ENCODE data around the gene AGBL4.
"Not testable (repeated sequence)": the region's sequence is repeated elsewhere in the genome, so short reads cannot be mapped to it uniquely, and the experiment has no call there.

The AGBL4 gene

DNA sequence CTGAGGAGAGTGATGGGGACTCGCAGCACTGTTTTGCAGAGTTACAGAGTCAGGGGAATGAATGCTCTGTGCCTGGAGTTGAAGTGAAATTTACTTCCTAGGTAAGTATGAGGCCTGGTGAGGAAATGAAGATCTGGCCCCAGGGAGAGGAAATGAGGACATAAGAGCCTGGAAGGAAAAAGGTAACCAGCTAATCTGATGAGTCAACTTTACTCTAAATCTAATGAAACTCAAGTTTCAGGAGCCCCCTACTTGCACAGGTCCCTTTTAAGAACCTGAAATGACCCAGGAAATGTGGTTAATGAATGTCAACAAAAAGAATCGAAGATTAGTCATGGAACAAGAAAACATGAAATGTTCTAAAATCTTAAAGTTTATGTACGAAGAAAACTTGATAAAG, 599.0 kb downstream of the AGBL4 start:
- no peak for DNase-seq

DNA sequence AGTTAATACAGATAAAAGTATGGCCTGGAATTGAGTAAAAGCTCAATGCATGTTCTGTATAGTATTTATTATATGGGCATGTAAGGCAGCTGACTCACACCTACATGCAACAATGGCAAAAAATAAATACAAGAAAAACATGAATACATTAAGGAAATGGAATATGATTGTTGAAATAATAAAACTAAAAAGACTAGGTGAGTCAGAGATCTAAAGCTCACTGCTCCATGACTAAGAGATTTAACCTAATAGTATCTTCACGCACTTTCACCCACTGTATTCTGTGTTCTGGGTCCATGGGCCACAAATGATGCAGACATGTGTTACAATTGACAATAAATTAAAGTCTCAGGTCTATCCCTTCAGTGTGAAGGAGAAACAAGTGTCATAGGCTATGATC, 607.0 kb downstream of the AGBL4 start:
- no peak for DNase-seq

DNA sequence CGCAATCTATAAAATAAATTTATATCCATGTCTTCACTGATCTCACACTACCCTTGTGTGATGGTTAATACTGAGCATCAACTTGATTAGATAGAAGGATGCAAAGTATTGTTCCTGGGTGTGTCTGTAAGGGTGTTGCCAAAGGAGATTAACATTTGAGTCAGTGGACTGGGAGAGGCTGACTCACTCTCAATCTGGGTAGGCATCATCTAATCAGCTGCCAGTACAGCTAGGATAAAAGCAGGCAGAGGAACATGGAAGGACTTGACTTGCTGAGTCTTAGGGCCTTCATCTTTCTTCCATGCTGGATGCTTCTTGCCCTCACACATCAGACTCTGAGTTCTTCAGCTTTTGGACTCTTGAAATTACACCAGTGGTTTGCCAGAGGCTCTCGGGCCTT, 615.4 kb downstream of the AGBL4 start:
- DNase-seq, result no peak

DNA sequence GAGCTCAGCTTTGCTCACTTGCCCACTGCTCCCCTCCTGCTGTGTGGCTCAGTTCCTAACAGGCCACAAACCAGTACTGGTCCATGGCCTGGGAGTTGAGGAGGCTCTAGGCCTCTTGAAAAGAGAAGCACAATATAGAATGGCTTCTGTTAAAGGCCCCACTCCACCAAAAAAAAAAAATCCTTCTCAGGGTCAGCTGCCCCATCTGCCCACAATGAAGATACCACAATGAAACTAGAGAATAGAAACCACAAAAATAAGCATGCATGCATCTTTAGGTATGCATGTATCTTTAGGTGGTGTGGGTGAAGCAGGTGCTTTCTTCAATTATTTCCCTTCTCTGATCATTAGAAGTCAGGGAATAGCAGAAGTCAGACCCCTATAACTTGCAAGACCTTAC, 626.7 kb downstream of the AGBL4 start:
- no peak for DNase-seq

DNA sequence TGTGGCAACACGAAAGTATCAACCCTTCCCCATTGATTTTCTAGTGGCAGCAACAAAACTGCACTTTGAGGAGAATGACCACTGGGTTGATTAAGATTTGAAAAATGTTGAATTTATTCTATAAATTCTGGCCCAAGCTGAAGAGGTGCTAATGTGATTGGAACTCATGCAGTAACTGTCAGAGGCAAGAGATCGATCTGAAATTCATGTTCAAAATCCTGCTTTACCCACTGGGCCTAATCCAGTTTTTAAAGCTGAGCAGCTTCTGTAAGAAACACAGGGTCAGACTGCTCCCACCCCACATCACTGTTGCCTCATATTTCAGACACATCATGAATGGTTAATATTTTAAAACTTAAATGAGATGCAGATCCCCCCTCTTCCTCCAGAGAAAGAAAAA, 629.6 kb downstream of the AGBL4 start:
- no peak for DNase-seq

DNA sequence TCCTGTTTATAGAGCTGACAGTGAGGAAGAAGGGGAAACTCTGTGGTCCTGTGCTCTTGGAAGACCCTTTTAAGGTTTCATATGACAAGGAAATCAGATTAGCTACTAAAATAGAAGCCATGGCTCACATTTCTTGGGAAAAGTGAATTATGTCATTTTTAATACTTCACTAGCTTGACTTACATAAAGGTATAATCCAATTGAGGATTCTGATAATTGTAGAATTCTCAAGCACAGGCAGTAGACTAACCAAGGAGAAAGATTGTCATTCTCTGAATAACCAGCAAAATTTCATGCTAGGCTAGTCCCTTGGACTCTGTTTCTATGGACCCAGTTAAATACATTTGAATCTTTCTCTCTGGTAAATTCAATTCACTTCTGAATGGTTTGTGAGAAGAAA, 634.1 kb downstream of the AGBL4 start:
- no peak for DNase-seq

DNA sequence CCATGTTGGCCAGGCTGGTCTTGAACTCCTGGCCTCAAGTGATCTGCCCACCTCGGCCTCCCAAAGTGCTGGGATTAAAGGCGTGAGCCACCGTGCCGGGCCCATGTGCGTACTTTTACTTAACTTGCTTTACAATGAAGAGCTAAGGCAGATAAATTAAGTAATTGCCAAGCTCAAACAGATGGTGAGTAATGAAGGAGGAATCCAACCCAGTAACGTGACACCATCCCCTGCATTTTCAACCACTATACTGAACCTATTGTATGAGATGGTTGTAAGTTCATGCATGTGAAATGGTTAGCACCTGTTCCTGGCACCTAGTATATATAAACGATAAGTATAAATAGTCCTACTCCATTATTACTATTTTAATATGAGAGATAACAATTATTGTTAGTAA, 659.1 kb downstream of the AGBL4 start:
- no peak for DNase-seq

DNA sequence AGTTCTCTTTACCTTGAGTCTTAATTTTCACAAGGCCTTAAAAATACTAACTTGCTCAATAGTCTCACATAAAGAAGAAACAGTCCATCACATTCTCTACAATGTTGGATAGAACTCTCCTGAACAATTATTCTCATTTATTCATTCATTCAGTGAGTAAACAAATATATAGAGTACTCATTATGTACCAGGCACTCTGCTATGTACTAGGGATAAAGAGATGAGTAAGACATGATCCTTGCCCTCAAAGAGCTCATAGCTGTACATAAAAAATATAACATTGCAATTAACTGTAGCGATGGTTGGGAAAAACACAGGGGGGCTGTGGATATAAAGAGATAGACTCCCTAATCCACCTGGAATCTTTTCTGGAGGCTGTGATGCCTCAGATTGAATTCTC, 660.1 kb downstream of the AGBL4 start:
- DNase-seq, result no peak

DNA sequence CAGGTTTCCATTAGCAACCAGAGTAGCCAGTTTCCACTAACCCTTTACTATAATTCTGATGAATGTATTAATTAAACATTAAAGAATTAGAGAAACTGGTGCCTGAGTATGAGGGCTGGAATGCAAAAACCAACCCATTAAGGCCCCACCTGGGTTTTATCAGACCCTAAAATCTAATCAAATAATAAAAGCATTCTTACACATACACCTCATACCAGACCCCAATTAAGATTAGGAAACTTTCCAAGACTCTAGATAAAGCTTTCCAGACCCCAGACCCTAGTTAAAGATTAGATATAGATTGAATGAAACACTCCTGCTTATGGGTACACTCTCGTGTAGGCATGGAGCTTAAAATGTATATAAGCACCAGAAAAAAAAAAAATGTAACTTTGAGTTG, 665.7 kb downstream of the AGBL4 start:
- no peak for DNase-seq

DNA sequence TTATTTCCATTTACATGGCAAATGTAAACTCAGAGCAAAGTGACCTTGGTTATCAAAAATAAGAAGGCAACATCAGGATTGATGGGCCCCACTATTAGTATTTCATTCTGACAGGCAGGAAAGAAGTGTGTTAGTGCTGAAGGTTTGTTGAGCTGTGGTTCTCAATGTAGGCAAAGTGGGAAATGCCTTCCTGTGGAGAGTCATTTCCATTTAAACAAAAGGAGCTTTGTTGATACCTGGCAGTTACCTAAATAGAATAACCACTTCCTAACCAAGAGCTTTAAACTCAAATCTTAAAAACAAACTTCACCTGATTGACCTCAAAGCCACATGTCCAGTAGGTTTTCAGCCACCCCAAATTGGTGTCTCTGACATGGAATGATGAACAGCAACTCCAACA, 667.2 kb downstream of the AGBL4 start:
- DNase-seq, result no peak

DNA sequence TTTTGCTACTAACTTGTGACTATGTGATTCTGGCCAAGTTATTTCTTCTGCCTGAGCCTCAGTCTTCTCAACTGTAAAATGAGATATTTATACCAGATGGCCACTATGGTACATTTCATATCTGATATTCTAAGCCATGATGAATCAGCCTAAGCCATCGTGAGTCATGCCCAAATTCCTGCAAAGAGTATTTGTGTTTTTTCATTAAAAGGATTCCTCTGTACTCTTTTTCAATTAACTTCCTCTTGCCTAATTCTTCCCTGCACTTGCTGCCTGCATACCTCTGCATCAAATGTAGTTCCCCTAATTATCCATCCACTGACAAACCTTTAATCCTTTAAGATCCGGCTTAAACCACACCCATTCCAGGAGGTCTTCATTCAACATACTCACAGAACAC, 672.0 kb downstream of the AGBL4 start:
- no peak for DNase-seq

DNA sequence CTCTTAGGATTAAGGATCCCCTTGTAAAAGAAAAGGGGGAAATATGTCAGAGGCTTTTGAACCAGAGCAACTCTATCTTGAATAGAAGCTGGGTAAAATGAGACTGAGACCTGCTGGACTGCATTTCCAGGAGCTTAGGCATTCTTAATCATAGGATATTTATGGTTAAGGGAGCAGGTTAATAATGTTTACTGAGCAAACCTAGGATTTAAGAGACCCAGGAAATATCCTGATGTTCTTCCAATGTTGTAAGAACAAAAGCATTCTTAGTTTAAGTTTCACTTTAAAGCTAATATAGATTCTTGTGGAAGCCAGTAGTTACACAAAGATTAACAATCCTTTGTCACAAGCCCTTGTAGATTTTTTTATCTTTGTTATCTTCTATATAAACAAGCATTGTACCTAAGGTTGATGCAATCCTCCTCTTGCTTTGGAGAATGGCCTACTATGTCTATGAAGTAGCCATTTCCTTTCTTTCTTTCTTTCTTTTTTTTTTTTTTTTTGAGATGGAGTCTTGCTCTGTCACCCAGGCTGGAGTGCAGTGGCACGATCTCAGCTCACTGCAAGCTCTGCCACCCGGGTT, 676.9 kb downstream of the AGBL4 start:
- no peak for DNase-seq

DNA sequence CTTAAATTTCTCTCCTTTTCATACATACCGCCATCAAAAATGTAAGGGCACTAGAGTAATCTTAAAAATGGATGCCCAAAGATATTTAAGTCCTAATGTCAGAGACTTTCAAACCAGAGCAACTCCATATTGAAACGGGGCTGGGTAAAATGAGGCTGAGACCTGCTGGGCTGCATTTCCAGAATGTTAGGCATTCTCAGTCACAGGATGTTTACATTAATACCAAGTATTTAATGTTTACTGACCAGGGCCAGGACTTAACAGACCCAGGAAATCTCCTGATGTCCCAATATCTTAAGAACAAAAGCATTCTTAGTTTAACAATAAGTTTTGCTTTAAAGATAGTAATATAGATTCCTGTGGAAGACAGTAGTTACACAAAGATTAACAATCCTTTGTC, 683.2 kb downstream of the AGBL4 start:
- no peak for DNase-seq

DNA sequence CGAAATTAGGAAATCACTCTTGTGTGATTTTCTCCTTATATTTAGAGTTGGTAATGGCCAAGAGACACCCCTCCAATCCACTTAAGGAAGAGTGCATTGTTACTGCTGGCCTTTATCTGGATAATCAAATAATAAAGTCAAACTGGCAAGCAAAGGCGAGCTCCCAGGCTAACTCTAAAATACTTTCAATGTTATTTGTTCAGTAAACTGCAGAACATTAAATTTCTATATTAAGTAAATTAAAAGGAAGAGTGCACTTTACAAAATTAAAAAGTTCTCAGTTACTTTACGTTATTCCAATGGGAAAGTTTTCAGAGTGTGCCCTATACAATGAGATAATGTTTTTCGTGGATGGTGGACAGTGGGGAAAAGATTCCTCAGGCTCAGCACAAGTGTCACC, 684.7 kb downstream of the AGBL4 start:
- DNase-seq, result no peak

DNA sequence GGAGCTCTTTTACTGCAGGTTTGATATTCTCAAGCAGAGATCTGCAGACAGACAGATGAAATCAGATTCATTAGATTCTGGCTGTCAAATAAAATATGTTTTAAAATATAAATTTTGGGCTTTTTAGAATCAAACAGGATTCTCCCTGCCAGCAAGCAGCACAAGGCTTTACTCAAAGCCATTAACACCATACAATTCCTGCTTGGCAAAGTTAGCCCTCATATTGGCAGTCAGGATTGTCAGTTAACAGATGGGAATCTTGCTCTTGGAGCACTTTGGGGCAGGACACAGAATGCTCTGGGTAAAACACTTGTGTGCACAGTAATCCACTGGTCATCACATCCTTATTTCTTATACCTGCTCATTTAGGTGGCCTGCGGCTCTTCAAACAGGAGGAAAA, 686.5 kb downstream of the AGBL4 start:
- no peak for DNase-seq

DNA sequence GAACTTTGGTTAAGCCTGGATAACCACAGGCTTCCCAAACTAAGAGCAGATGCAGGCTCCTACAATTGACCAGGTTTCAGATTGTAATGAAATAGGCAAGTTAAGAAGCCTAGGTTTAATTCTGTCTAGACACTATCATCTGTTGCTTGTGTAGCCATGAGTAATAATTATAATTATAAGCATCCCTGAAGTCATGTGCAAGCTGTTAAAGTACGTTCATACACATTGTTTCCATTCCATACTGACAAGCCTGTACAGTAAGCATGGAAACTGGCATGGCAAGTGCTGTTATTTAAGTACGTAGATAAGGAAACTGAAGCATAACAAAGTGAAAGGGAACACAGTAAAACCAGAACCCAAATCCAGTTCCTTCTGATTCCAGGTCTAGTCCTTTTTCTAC, 689.8 kb downstream of the AGBL4 start:
- DNase-seq, result no peak

DNA sequence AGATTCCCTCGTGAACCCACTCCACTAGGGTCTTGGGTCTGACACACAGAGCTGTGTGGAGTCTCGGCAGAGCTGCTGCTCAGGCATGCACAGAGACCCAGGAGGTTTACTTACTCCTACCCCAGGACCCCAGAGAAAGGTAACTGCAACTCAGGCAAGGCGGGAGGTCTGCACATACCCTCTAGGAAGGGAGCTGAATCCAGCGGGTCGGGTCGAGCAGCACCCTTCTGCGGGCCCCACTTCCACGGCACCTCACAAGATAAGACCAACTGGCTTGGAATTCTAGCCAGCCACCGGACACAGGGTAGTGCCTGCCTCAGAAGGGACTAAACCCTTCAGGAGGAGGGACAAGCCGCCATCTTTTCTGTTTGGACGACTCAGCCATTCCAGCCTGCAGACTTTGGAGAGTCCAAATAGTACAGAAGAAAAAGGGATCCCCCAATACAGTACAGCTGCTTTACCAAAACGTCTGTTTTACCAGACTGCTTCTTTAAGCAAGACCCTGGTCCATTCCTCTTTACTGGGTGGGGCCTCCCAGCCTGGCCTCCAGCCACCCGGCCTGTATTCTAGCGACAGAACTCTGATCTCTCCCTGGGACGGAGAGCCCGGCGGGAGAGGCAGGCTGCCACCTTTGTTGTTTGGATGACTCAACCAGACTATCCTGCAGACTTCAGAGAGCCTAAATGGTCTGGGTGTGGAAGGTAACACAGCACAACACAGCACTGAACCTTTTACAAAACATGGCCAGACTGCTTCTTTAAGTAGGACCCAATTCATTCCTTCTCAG, 692.5 kb downstream of the AGBL4 start:
- DNase-seq, result no peak

DNA sequence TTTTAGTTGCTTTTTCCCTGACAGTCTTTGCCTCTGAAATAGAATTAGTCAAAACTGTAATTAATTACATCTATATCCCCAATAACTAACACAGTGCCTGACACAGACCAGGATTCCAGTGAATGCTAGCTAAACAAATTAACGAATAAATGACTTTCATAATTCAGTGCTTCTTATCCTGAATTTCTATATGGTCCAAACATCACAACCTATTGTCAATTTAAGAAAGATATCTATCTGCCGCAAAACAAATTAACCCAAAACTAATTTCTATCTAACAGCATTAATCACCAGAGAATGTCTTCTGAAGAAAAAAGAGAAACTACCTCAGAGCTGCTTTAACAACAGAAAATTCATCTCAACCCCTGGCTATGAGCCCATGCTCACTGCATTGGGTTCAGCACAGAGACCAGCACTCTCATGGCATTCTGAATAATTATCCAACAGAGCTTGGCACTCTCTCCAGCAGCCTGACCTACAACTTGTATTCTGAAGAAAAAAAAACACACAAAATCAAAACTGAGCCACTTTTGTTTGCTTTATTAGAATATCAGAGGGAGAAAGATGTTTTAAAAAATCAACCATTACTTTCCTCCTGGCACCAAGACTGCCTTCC, 699.7 kb downstream of the AGBL4 start:
- no peak for DNase-seq

DNA sequence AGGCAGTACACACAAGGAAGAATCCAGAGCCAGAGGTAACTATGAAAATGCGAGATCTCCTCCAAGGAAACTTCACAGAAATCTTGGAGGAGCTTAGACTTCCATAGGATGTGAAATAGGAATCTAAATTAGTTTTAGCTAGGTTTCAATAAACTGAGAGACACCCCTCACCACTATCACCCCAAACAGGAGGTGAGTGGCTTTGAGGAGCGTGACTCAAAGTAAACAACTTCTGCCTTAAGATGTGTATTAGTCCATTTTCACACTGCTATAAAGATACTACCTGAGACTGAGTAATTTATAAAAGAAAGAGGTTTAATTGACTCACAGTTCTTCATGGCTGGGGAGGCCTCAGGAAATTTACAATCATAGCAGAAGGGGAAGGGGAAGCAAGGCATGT, 703.3 kb downstream of the AGBL4 start:
- not testable (repeated sequence) for DNase-seq

DNA sequence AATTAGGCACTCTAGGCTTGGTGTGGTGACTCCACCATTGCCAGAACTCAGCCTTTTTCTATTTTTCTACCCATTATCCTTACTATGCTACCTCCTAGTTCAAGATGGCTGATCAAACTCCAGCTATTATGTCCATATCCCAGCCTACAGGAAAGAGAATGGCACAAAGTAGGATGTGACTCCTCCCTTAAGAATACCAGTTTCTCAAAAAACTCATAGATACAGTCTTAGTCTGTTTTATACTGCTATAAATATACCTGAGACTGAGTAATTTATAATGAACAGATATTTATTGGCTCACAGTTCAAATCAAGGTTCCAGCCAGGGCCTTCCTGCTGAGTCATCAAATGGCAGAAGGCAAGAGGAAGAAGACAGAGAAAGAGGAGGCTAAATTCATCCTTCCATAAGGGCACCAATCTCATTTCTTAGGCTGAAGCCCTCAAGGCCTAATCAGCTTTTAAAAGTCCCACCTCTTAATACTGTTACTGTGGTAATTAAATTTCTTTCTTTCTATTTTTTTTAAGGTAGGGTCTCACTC, 704.3 kb downstream of the AGBL4 start:
- DNase-seq, result no peak

DNA sequence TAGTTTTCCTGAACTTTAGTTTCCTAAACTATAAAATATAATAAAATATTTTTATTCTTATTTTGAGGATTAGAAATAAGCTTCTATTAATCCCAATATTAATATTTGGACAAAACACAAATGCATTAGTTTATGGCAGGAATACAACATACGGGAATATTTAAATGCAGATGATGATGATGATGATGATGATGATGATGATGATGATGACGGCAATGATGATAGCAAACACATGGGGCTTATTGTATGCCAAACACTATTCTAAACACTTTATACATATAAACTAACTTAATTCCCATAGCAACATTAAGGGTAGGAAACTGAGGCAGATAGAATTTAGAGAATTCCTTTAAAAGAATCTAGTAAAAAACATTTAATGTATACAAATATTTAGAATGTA, 705.5 kb downstream of the AGBL4 start:
- DNase-seq, result no peak

DNA sequence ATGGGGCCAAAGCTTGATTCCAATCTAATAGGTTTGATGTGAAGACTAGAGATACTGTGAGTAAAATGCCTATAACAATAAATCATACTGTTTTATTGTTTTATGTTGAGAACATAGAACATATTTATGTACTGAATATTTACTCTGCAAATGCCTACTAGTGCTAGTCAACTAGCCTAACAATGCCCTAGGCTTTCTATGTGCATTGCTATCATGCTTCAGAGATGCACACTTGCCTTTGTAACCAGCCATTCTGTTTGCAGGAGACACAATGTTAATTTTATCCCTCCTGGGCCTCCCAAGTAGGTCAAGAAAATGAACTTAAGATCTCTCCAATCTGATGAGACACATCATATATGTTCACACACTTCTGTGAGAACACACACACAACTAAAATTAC, 716.3 kb downstream of the AGBL4 start:
- no peak for DNase-seq

DNA sequence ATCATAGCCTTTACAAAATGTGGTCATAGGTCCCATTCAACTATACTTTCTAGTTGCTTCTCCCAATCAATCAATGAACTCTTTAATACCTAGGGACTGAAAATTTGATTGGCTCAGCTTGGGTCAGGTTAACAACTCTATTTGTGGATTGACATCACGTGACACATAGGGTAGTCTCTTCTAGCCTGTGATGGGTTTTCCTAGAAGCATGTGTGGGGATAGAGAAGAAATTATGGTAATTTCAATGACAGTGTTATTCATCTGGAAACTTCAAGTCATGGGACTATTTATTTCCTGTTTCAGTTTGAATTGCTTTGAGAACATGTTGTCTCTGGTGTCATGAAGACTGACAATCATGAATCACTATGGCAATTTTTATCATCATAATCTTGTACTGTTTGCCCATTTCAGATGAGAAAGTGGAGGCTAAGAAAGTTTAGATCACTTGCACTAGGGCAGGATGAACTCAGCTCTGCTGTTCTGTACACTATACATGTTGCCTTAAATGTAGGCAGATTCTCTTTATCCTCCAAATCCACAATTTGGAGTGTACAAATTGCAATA, 717.2 kb downstream of the AGBL4 start:
- DNase-seq, result no peak

DNA sequence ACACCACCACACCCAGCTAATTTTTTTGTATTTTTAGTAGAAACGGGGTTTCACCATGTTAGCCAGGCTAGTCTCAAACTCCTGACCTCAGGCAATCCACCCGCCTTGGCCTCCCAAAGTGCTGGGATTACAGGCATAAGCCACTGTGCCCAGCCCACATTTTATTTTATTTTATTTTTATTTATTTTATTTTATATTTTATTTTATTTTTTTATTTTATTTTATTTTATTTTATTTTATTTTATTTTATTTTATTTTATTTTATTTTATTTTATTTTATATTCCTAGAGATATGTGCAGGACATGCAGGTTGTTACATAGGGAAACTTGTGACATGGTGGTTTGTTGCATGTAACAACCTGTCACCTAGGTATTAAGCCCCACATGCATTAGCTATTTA, 721.4 kb downstream of the AGBL4 start:
- not testable (repeated sequence) for DNase-seq
